IPS-18c (cell line): ENCODE measurements around the gene FBP1.

Source experiments
- H3K4me3 ChIP-seq: 2 replicates; pipeline ENCODE4 v1.7.0; 2013; ENCODE audit warnings: low read depth, mild to moderate bottlenecking, low read length, moderate library complexity; ENCODE audit not compliant: insufficient read depth
- H3K9me3 ChIP-seq: one replicate; pipeline ENCODE4 v1.6.1; 2013; ENCODE audit warnings: mild to moderate bottlenecking, low read length, moderate library complexity; ENCODE audit not compliant: control insufficient read depth, insufficient read depth

The FBP1 gene

GRCh38 chr9:94631599-94631998, 7.7 kb downstream of the FBP1 start:
- Histone ChIP-seq H3K9me3 (no peaks in the 10 kb centered on the region), H3K4me3 (no peak overlapping the region)

GRCh38 chr9:94630833-94631232, 8.5 kb downstream of the FBP1 start:
- no peak overlapping the region for H3K4me3 ChIP-seq

GRCh38 chr9:94630281-94630680, 9.0 kb downstream of the FBP1 start:
- Histone ChIP-seq H3K9me3 (no peaks in the 10 kb centered on the region), H3K4me3 (no peak overlapping the region)

More at GRCh38 chr9:94630833-94631232, 8.5 kb downstream of the FBP1 start:
- no peaks in the 10 kb centered on the region for H3K9me3 ChIP-seq

- no peak overlapping the region for H3K4me3 ChIP-seq
- no peaks in the 10 kb centered on the region for H3K9me3 ChIP-seq
Observed at GRCh38 chr9:94627287-94627686, 12.0 kb downstream of the FBP1 start.

GRCh38 chr9:94625835-94626234, 13.5 kb downstream of the FBP1 start:
- Histone ChIP-seq H3K4me3 (no peak overlapping the region), H3K9me3 (no peaks in the 10 kb centered on the region)

- Histone ChIP-seq H3K4me3 (no peak overlapping the region), H3K9me3 (no peaks in the 10 kb centered on the region)
Observed at GRCh38 chr9:94624629-94625028, 14.7 kb downstream of the FBP1 start.

GRCh38 chr9:94623253-94623652, 16.1 kb downstream of the FBP1 start:
- Histone ChIP-seq H3K4me3 (no peak overlapping the region), H3K9me3 (no peaks in the 10 kb centered on the region)

GRCh38 chr9:94622087-94622800, 17.1 kb downstream of the FBP1 start:
- H3K9me3 ChIP-seq = no peaks in the 10 kb centered on the region
- H3K4me3 ChIP-seq = no peak overlapping the region

- Histone ChIP-seq H3K9me3 (no peaks in the 10 kb centered on the region), H3K4me3 (no peak overlapping the region)
Observed at GRCh38 chr9:94619026-94619425, 20.3 kb downstream of the FBP1 start.

- H3K4me3 ChIP-seq = no peak overlapping the region
- H3K9me3 ChIP-seq = no peaks in the 10 kb centered on the region
Observed at GRCh38 chr9:94613003-94613402, 26.3 kb downstream of the FBP1 start.

GRCh38 chr9:94612071-94612470, 27.2 kb downstream of the FBP1 start:
- H3K9me3 ChIP-seq = no peaks in the 10 kb centered on the region

GRCh38 chr9:94611638-94612068, 27.7 kb downstream of the FBP1 start:
- H3K4me3 ChIP-seq = no peak overlapping the region
- H3K9me3 ChIP-seq = no peaks in the 10 kb centered on the region

More at GRCh38 chr9:94612071-94612470, 27.2 kb downstream of the FBP1 start:
- H3K4me3 ChIP-seq = no peak overlapping the region

GRCh38 chr9:94610181-94610606, 29.1 kb downstream of the FBP1 start:
- Histone ChIP-seq H3K9me3 (no peaks in the 10 kb centered on the region), H3K4me3 (no peak overlapping the region)

- Histone ChIP-seq H3K4me3 (no peak overlapping the region), H3K9me3 (no peaks in the 10 kb centered on the region)
Observed at GRCh38 chr9:94607423-94607691, 32.0 kb downstream of the FBP1 start.

GRCh38 chr9:94606646-94607422, 32.5 kb downstream of the FBP1 start:
- Histone ChIP-seq H3K9me3 (no peaks in the 10 kb centered on the region), H3K4me3 (no peak overlapping the region)

- Histone ChIP-seq H3K4me3 (no peak overlapping the region), H3K9me3 (no peaks in the 10 kb centered on the region)
Observed at GRCh38 chr9:94603259-94604160, 35.8 kb downstream of the FBP1 start.

- no peaks in the 10 kb centered on the region for H3K9me3 ChIP-seq
- no peak overlapping the region for H3K4me3 ChIP-seq
Observed at GRCh38 chr9:94602666-94603065, 36.7 kb downstream of the FBP1 start.

GRCh38 chr9:94600715-94601114, 38.6 kb downstream of the FBP1 start:
- Histone ChIP-seq H3K9me3 (no peaks in the 10 kb centered on the region), H3K4me3 (no peak overlapping the region)
